ENCODE measurements around the gene GLA.

Gene GLA

DNA sequence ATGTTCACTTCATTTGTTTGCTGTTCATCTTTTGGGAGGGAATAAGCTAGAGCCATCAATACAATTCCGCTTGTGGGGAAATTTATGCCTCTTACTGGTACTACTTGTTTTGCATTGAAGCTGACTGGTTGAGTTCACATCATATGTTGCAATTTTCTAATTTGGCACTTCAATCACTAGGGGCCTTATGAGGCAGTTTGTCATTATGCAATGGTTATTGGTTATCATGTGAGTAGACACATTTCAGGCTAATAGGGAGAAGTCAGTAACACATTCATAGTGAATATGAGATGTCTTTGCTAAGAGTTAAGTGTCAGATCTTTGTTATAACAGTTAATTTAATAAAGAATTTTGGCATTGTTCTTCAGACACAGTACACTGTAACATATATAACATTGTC lies 11.9 kb downstream of the GLA start:
- no peak for DNase-seq

DNA sequence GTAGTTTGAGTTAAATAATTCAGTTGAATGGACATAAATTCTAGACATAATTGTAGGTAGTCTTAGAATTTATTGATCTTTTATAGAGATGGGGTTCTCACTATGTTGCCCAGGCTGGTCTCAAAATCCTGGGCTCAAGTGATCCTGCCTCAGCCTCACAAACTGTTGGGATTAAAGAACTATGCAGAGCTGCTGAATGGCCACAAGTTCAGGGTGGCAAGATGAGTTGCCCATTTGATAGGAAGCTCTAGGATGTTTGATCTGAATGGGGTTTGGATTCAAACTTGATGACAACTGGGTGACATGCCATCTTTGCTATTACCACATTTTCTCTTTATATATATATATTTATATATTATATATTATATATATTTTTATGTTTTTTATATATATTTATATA lies 13.4 kb downstream of the GLA start:
- no peak for DNase-seq

DNA sequence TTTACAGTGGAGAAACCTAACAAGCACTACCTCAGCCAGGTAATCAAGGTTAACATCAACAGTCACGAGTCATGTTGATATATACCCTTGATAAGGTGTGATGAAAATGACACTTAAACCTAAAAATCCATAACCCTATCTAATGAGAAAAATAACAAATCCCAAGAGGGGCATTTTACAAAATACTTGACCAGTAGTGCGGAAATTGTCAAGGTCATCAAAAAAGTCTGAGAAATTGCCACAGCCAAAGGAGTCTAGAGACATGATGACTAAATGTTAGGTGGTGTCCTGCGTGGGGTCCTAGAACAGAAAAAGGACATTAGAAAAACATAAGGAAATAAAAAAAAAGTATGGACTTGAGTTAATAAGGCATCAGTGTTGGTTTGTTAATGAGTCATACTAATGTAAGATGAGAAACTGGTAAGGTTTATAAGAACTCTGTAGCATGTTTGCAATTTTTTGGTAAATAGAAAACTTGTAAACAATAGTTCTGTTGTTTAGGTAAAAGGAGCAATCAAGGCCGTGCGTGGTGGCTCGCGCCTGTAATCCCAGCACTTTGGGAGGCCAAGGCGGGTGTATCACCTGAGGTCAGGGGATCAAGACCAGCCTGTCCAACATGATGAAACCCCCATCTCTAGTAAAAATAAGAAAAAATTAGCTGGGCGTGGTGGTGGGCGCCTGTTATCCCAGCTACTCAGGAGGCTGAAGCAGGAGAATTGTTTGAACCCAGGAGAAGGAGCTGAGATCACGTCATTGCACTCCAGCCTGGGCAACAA lies 14.0 kb downstream of the GLA start:
- no peak for DNase-seq

DNA sequence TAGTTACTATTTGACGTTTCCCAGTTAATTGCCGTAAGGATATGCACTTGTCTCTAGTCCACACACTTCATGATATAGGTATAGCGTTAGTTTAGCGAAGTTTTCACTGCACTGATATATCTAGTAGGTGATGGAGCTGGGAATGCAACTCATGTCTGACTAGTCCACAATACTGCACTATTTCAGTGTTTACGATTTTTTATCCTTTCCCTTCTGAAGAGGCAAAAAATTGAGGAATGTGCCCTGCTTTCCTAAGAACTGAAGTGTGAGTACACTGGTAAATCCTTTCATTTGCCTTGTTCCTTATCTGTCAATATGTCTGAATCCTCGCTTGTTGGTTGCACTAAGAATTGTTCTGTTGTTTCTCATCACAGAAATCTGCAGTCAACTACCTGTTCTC lies 15.9 kb downstream of the GLA start:
- DNase-seq, result no peak

DNA sequence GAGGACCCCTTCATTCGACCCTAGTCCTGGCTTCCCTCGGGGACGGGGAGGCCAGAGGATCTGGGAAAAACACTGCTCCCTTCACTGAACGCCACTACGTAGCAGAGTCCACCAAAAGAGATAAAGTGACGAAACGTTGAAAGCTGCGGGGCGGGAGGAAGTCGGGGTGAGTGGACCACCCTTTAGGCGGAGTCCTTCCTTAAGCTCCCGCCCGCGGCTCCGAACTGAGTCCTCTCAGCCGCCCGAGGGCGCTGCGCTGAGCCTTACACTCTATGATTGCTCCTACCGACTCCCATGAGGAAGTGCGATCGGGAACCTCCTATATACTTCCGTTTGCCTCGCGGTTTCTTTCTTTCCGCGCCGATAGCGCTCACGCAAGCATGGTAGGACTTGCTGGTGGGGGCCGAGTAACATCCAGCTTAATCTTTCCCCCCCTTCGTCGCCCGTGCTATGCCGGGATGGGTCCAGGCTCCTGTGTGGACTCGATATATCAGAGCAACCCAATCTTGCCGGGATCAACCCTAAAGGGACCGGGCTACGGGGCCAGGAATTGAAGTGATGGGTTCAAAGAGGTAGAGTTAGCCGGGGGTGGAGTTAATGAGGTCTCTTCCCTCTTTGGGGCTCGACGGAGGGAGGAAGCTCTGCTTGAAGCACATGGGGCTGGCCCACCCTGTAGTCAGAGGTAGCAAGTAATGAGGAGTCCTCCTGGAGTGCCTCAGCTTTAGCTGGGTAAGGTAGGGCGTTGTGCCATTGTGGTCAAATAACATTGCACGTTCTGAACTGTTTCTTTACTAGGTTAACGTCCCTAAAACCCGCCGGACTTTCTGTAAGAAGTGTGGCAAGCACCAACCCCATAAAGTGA lies 16.8 kb downstream of the GLA start, which contains the start of gene RPL36A:
Gene RPL36A, plus strand, starts transcription at position 348 of the 862 bp plus-strand sequence. Its CDS starts 33 bp downstream, at position 381.
- DNase-seq, result peak; percentile 90

DNA sequence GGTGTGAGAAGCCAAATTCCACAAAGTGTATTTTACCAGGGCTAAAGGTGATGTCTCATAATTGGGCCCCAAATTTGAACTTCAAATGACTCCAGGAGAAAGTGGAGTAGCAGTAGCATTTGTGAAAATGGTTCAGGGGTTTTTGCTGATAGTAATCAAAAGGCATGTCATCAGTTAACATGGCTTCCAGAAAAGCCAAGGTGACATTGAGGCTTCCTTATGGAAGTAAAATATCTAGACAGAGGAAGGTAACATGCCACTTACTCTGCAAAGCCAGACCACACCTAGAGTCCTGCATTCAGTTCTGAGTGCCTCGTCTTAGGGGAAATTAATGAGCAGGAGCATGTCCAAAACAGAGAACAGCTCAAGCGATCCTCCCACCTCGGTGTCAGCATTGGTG lies 19.1 kb downstream of the GLA start:
- DNase-seq, result no peak

DNA sequence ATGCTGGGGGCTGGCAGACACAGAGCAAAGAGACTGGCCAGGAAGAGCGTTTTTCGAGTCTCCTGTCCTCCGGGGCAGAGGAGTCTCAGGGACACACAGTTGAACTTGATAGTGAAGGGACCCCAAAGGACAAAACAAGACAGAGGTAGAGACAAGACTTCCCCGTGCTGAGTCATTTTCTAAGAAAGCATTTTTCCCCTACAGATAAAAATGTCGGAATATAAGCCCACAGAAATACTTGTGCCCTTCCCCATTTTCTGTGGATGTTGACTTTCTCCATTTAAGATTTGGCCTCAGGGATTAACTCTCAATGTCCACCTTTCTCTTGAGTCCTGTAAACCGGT lies 21.2 kb downstream of the GLA start:
- no peak for DNase-seq

DNA sequence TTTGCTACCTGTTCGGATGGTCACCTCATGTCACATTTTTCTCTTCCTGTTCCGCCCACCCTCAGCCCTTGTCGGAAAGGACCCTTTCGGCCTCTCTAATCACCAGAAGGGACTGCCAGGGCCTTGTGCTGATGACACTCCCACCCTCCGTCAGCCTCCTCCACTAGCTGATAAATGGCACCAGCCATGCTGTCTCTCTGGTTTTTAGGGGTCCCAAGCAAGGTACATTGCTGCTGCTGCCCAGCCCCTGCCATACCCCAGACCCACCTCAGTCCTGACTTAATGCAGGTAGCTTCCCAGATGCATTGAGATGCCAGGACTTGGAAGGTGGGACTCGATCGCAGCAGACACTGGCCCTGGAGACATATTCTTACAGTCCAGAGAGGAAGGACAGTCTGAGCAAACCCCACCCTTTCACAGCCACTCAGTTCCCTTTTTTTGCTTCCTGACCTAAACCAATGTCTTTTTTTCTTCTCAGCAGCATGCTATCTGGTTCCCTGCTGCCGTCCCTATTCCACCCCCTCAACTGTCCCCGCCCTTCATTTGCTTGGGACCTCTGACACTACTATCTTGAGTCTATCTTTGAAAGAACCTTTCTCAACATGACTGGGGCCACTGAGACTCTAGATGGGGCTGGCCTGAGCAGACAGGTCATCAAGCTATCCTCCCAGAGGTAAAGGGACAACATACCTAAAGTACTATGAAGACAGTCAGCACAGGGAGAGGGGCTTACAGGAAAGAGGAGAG lies 21.8 kb downstream of the GLA start, which contains the start of gene BTK:
Gene BTK, minus strand, starts transcription at position 397 of the 747 bp plus-strand sequence. CDS start 10,907 bp downstream, outside the sequence.
- no peak for DNase-seq

DNA sequence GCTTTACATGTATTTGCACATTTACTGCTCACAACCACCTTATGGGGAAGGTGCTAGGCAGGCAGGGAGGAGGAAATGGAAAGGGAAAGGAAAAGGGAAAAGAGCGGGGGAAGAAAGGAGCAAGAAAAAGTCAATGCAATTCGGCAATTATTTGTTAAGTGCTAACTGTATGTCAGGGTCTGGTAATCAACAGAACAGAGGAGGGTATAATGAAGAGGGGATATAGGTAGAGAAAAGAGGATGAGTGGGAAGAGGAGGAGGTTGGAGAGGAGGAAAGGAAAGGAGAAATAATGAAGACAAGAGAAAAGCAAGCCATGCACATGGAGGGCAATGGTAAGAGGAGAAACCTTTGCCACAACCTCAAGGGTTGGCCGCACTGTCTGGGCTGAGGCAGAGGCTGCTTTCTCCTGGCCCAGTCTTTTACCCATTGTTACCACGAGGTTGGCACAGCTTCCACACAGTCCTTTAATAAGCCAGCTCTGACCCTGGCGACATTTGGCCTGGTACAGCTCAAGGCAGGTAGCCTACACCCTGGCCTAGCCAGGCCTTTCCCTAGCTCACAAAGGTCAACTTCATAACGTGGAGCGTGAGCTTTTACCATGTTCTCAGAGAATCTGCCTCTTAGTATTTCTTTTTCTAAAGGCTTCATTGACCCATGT lies 22.6 kb downstream of the GLA start:
- no peak for DNase-seq

DNA sequence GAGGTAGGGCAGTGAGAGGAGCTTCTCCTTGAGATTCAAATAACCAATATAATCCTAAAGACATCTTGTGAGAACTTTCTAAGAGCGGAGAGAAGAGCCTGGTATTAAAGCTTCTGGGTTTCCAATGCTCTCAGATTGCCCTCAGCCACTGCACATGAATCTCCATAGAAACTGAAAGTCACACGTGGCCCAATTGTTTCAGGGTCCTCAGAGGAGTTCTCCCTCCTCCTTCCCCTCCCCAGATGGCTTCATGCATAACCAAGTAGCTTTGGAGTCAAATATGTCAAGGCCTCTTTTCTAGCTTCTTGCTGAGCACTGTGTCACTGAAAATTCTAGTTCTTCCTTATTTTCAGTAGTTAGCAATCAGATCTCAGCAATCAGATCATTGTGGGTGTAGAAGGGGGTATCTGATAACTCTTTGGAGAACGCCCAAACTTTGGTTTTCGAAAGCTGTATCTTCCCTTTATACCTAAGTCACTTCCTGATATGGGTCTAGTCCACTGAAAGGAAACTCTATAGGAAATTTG lies 24.0 kb downstream of the GLA start:
- no peak for DNase-seq

DNA sequence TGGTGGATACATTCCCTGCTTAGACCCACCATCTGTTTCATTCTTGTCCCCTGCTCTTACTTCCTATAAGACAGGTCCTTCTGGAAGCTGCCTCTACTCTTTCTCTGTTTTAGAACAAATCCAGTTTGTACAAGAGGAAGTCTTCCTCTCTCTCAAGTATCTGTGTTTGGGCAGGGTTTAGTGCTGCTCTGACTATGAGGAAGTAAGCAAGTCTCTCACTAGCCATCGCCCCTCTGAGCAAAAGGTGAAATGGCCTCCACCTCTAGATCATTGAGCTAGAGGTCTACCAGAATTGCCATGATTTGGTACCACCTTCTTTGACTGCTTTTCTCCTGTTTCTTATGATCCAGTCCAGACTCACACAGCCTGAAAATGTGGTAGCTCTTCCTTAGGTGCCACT lies 30.2 kb downstream of the GLA start:
- DNase-seq, result no peak

DNA sequence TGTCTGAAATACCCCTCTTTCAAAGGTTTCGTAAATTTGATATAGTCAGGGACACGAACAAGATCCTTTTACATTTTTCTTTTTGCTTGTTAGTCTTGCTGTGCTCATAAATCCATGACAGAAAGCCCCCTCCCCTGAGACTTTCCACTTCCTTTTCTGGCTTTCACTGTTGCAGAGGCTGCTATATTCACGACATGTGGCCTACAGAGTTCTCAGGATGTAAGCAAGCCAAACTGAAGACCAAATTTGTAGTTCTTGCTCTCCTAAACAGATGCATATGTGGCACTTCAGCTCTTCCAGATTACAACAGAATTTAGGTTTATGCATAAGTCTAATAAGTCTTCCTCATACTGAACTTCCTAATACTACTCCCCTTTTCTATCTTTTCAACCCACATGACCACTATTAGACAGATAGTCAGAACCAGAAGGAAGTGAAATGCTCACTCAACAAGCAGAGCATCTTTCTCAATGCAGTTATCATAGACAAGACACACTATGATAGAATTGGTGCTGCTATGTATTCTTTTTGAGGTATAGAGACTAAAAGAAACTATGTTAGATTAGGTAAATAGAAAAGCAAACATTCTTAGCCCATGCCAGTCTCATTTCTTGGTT lies 36.7 kb downstream of the GLA start:
- DNase-seq, result no peak

DNA sequence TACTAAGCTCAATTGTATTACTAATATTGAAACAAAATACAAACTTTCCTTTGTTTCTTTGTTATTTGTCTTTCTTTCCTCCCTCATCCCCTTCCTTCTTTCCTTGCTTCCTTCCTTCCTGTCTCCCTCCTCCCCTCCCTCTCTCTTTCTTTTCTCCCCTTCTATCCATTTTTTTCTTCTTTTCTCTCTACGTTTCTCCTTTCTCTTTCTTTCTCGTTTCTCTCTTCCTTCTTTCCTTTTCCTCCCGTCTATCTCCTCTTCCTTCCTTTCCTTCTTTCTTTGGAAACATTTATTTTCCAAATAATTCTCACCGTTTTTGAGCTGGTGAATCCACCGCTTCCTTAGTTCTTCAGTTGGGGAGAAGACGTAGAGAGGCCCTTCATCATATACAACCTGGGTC lies 38.0 kb downstream of the GLA start:
- DNase-seq, result no peak

DNA sequence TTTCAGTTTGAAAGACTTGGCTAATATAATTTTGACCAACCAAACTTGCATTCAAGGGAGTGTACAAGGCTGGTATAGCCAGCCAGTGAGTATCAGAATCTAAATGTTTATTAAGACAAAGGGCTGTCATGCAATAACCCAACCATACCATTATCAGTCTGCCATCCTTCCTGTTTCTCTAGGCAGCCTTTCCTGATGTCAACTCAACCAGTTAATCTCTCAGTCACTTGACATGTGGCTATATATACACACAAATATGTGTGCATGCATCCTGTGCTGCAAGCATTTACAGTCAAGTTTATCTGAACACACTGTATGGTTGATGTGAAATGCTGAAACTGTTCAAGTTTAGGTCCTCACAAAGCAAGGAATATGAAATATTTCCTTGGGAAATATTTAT lies 38.9 kb downstream of the GLA start:
- no peak for DNase-seq

DNA sequence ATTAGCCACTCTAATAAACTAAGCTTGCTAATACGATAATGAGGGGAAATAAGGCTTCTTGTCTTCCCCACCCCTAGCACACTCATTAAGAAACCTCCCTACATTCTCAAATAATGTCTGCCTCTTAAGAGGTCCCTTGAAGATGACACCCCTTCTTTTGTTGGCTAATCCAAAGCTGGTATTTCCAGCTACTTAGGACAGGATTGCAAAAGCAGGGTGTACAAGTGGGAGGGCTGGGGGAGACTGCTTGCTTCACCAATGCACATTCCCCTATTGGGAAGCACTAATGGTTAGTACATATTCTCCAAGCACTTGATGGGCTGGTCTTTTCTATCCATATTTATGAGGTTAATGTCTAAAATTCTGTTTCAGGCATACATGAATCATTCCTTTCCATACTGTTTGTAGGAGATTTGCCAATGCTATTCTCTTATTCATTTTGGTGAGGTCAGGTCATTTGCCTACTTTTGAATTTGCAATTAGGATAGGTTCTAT lies 42.4 kb downstream of the GLA start:
- no peak for DNase-seq

DNA sequence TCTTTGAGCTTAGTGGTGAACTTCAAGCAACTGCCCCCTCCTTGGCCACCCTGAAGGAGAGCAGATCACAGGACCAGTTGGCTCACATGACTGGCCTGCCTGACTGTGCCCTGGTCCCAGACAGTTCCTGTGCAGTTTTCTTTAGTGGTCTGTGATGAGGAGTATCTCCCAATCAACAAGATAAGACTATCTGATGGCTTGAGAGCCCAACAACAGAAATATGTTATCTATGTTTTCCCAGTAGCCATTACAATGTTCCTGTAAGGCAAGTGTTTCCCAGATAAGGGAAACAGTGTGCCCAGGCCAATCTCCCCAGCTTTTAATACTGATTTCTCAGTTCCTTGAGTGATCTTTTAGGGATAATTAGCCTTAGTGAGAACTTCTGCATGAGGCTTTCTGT lies 45.0 kb downstream of the GLA start:
- no peak for DNase-seq

DNA sequence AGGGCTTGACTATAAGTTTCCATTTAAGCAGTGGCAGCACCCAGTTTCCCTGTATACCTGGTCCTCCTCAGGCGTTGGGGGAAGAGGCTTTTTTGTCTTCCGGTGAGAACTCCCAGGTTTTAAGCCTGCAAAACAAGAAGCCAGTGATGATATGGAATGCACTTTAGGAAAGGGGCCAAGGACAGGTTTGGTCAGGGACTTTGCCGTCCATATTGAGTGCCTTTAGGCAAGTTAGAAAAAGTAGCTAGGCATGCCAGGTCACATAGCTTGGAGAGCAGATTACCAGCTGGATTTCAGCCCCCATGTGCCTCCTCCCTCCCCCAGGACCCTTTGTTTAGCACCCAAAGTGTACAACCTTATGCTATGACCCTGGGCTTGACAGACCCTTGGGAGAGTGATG lies 45.6 kb downstream of the GLA start:
- DNase-seq, result no peak

DNA sequence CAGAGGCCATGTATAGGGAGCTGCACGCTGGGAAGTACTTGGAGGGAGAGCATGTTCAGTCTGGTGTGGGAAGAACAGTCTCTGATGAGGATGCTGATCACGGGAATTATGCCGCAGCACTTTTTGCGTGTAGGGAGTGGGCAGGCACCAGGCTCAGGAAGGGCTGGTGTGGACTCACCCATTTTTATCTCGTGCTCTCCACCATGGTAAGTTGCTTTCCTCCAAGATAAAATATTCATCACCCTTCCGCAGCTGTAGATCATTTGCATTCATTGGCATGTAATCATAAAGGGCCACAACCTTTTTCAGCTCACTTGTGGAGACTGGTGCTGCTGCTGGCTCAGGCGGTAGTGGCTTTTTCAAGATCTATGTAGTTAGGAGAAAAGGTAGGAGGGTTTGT lies 47.3 kb downstream of the GLA start:
- no peak for DNase-seq

DNA sequence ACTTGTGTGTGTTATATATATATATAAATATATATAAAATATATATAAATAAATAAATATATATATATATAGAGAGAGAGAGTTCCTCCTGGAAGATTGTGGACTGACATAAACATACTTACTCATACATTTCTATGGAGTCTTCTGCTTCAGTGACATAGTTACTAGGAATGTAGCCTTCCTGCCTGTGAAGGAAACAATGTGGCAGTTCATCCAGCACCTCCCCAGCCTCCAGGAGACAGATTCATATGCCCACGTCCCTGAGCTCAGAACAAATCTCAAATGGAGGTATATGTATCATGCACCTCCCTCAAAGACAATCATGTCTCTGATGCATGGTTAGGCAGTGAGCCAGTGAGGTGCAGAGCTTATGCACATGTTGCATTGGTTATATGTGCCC lies 47.8 kb downstream of the GLA start:
- no peak for DNase-seq

DNA sequence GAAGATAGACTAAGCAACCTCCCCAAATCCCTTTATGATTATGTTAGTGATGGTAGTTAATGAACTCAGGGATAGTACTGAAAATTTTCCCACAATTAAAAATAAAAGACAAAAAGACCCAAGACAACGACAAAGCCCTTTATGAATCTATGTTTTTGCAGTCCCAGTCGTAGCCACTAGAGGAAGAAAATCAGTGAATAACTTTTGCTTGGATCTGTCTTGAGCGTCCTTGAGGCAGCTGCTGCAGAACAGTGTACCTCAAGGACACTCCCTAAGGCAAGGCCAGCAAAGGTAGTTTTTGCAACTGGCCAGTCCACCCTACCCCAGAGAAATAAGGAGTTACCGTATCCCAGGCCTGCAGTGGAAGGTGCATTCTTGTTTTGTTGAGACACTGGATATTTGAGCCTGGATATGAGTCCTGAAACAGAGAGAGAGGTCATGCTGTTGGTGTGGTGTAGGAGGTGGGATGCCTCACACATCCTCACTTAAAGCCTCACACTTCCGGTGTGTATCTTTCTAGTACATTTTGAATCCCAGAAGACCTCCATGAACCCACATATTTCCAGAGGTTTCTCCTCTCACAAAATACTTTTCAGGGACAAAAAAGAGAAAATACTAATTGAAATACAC lies 50.4 kb downstream of the GLA start:
- no peak for DNase-seq

DNA sequence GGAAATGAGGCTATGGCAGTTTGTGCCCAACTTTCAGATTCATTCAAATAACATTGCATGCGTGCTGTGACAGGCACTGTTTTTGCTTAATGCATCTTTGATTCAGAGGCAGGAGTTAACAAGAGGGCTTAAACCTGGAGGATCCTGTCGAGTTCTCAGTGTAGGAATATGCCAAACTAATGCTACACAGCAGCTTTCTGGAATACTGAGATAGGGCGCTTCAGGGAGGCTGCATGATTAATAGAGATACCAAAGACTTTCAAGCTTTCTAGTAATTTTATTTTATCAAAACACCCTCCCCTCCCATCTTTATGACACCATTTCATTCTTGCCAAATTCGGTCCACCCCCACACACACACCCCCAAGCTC lies 58.5 kb downstream of the GLA start:
- no peak for DNase-seq

Data from activated CD8-positive, alpha-beta memory T cell treated with anti-CD3 and anti-CD28 coated beads for 24 hours (primary cell).